Hair follicular keratinocyte (primary cell): ENCODE data around the gene USH1C. TPM values are rescaled to one million over a fixed set of nuclear protein-coding genes. Genes with fewer than 3 reads are reported as not detected.

ENCODE experiments used
- total RNA-seq: library from RNA; depleted of rRNA; stranded (reverse); fragments of >200 nt; gene quantifications from 2 replicates; pipeline ENCODE4 v1.2.3, GENCODE V29; 2015

Gene USH1C
- total RNA-seq, result not detected in 2 replicates

GRCh38 chr11:17544181-17544622 lies at the start of gene USH1C:
USH1C (minus strand) TSS chr11:17544416; CDS start chr11:17544307, 109 bp downstream.

DNA sequence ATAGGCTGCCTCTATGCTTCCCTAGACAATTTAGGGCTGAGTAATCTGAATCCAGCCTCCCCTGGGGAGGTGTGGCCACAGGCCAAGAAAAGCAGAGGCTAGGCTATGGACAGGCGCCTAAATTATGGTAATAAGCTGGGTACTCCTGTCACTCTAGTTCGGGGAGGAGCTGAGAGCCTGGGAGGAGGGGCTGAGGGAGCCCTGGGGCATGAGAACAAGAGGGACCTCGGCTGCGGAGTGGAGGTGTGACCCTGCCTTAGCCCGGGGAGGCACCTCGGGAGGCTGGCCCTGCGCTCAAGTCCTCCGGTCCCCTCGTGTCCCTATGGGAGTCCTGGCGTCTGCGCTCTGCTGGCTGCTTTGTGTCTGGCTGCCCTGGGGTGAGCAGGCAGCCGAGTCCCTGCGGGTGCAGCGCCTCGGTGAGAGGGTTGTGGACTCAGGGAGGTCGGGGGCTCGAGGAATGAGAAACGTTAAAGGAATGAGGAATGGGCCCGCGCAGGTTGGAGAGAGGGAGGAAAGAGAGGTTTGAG lies 2.9 kb upstream of the USH1C start, which contains the start of gene OTOG:
Gene OTOG (plus strand): TSS at position 209 of the 527 bp plus-strand sequence. CDS start 114 bp downstream, at position 323.

DNA sequence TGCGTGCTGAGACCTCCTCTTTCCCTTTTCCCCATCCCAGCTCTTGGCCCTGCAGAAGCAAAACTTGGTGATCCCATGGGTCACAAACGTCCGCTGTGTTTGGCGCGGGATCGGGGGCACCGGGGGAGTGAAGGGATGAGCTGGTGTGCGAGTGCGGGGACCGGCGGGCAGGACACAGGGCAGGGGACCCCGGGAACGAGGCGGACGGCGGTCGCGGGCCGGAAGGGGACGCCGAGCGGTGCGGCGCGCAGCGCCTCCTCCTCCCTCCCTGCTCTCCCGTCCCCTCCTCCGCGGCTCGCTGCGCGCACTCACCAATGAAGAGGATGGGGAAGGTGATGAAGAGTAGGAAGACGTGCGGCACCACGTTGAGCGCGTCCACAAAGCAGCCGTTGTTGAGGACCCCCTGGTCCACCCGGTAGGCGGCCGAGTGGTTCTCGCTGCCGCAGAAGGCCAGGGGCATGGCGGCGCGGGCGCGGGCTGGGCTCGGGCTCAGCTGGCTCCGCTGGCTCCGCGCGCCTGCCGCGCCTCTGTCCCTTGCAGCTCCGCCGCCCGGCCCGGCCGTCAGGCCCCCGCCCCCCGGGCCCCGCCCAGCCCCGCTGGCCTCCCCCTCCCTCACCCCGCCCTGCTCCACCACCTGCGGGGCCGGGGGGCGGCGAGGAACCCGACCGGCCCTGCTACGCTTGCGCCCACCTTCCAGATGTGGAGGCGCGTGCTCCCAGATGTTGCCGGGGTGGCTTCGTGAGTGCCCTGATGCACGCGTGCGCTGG lies 67.7 kb downstream of the USH1C start, which contains the start of gene ABCC8:
Gene ABCC8 (minus strand): TSS at position 529 of the 767 bp plus-strand sequence. CDS start 69 bp downstream, at position 460.

Other genes with a start within 250 kb of the USH1C start
- 4.6 and 5.5 TPM in 2 replicates for gene NCR3LG1, start 192.6 kb downstream of the USH1C start, total RNA-seq
- gene KCNJ11, start 155.8 kb downstream of the USH1C start, total RNA-seq, result not detected in 2 replicates
- not detected in 2 replicates for gene ABCC8, start 67.6 kb downstream of the USH1C start, total RNA-seq
- gene OTOG, start 2.8 kb upstream of the USH1C start, total RNA-seq, result not detected in 2 replicates
- not detected in 2 replicates for gene MYOD1, start 175.2 kb upstream of the USH1C start, total RNA-seq
- not detected in 2 replicates for gene KCNC1, start 190.4 kb upstream of the USH1C start, total RNA-seq